ENCODE data around the gene LZTR1. TPM values are rescaled to one million over a fixed set of nuclear protein-coding genes. Genes with fewer than 3 reads are reported as not detected.

LZTR1 gene
- total and polyA plus RNA-seq, 2 of the 8 experiments (the other 6 are each of a cell fraction or from before 2014, with no cell fraction given), result 22.3 to 31.0 TPM

- Histone ChIP-seq H3K9me3 (ENCODE audit: insufficient read depth in 2 of 2, low read depth in 1 of 2, low read length in 1 of 2) (no peaks in the 10 kb centered on the region), H3K23me2 (ENCODE audit: low read depth, low read length) (peaks cover 6% of the 10 kb centered on the region; the same call in 1 of the 2 replicates), H3K4me1 (replicated peaks in 1 of 4; ENCODE audit: control insufficient read depth in 3 of 4, insufficient read depth in 4 of 4, low read length in 3 of 4) (peaks cover 5 to 21% (median 11%) of the 10 kb centered on the region in 4 experiments), H3K27me3 (replicated peaks in 1 of 4; ENCODE audit: control insufficient read depth in 3 of 4, extremely low read depth in 1 of 4, insufficient read depth in 3 of 4, low read length in 3 of 4) (peaks cover 0 to 4% (median 3%) of the 10 kb centered on the region in 4 experiments; a peak in 4 of 7 replicates), H3K4ac (replicated peaks; ENCODE audit: insufficient read length, low read depth, low read length) (no peak overlapping the region), H2AFZ (ENCODE audit: low read length) (no peak overlapping the region), H2BK15ac (ENCODE audit: low read length) (no peak overlapping the region), H2BK120ac (replicated peaks; ENCODE audit: low read depth, low read length) (no peak overlapping the region), H3K4me2 (ENCODE audit: insufficient read depth in 1 of 2, low read depth in 2 of 2, low read length in 2 of 2) (no peak overlapping the region; a peak in 1 of 4 replicates), H4K8ac (ENCODE audit: extremely low read depth, insufficient read depth, low read length) (no peak overlapping the region), H4K91ac (replicated peaks; ENCODE audit: insufficient read length, low read length) (no peak overlapping the region), H3K23ac (ENCODE audit: insufficient read length) (no peak overlapping the region), H3K9ac (replicated peaks in 1 of 4; ENCODE audit: extremely low read depth in 1 of 4, low read depth in 3 of 4, low read length in 3 of 4) (no peak overlapping the region), H3K4me3 (ENCODE audit: extremely low read depth in 1 of 4, insufficient read depth in 2 of 4, low read depth in 3 of 4, low read length in 4 of 4) (no peak overlapping the region), H2BK12ac (ENCODE audit: low read depth, low read length) (no peak overlapping the region), H4K20me1 (replicated peaks in 1 of 2; ENCODE audit: control insufficient read depth in 1 of 2, insufficient read depth in 2 of 2, low read length in 2 of 2) (no peaks in the 10 kb centered on the region), H2BK20ac (ENCODE audit: low read length) (no peak overlapping the region), H3K18ac (ENCODE audit: extremely low read depth, low read length) (no peak overlapping the region; the same call in 1 of the 2 replicates), H3K14ac (ENCODE audit: insufficient read length) (no peak overlapping the region), H3K79me1 (ENCODE audit: low read depth, low read length) (no peaks in the 10 kb centered on the region; the same call in 1 of the 2 replicates), H2BK5ac (ENCODE audit: low read depth, low read length) (no peak overlapping the region), H3K79me2 (ENCODE audit: control insufficient read depth in 1 of 2, insufficient read depth in 2 of 2, low read length in 2 of 2) (no peaks in the 10 kb centered on the region), H3K27ac (ENCODE audit: low read depth, low read length) (no peak overlapping the region), H2AK5ac (ENCODE audit: low read depth, low read length) (no peak overlapping the region), H3K36me3 (ENCODE audit: control insufficient read depth in 2 of 4, insufficient read depth in 4 of 4, low read length in 3 of 4) (no peaks in the 10 kb centered on the region), H4K5ac (ENCODE audit: insufficient read length, low read depth, low read length) (no peak overlapping the region), H3K56ac (replicated peaks; ENCODE audit: insufficient read length, low read depth, low read length) (no peak overlapping the region)
- DNase-seq (ENCODE audit: low read depth in 1 of 2, low spot score in 2 of 2), result no peak
- ChIA-PET CTCF (ENCODE audit: partially characterized antibody) (interaction anchor here (0.5 to 1.7 kb wide), 5 partner anchors 10 to 1002 kb away, joined by 3 to 5 read pairs (median 4); partner anchors contain the start of gene LZTR1), POLR2A (ENCODE audit: partially characterized antibody) (interaction anchor here (0.8 to 2.2 kb wide), 2 partner anchors 10 to 12 kb away, joined by 3 to 5 read pairs; no protein-coding TSS in a partner anchor)
- FAIRE-seq, result no peak
- WGBS, 2 experiments (ENCODE audit: extremely low coverage in 1 of 2, insufficient coverage in 1 of 2, insufficient read length in 1 of 2, insufficient replicate concordance in 2 of 2, low coverage in 1 of 2, low lambda C conversion rate in 2 of 2, missing lambda C conversion rate in 1 of 2), result 88% methylated on average over 3 of the region's 10 CpGs; no CpG with 5 or more reads in 1 of the 2 experiments
- TF ChIP-seq SIRT6 (IDR thresholded peaks at IDR 0.05; ENCODE audit: low read length) (no peak), KDM1A (IDR thresholded peaks at IDR 0.05; ENCODE audit: borderline replicate concordance, low read length) (no peak), GTF2F1 (IDR thresholded peaks at IDR 0.05; ENCODE audit: borderline replicate concordance, low read depth, low read length) (no peak), ZNF274 (IDR thresholded peaks at IDR 0.05; ENCODE audit: borderline replicate concordance, extremely low read depth, low read length) (no peak), POLR2AphosphoS5 (IDR thresholded peaks at IDR 0.05; ENCODE audit: low read depth, low read length) (no peak), E2F6 (IDR thresholded peaks at IDR 0.05) (no peak), YY1 (IDR thresholded peaks at IDR 0.05; ENCODE audit: low read depth, low read length) (no peak), SUZ12 (IDR thresholded peaks at IDR 0.05; ENCODE audit: low read length) (no peak), SP1 (IDR thresholded peaks at IDR 0.05; ENCODE audit: low read depth, low read length) (no peak), CHD1 (IDR thresholded peaks at IDR 0.05; ENCODE audit: low read depth, low read length) (no peak), TAF1 (IDR thresholded peaks at IDR 0.05; ENCODE audit: low read depth, low read length) (no peak), JUND (IDR thresholded peaks at IDR 0.05; ENCODE audit: low read length) (no peak)
Observed at GRCh38 chr22:21015466-21016006, 33.4 kb downstream of the LZTR1 start.
